ENCODE measurements around the gene PRKCA.

The PRKCA gene

GRCh38 chr17:66268247-66268927, 34.0 kb upstream of the PRKCA start:
- no peak overlapping the region for H3K27ac ChIP-seq
- TF ChIP-seq, protein P1, sequence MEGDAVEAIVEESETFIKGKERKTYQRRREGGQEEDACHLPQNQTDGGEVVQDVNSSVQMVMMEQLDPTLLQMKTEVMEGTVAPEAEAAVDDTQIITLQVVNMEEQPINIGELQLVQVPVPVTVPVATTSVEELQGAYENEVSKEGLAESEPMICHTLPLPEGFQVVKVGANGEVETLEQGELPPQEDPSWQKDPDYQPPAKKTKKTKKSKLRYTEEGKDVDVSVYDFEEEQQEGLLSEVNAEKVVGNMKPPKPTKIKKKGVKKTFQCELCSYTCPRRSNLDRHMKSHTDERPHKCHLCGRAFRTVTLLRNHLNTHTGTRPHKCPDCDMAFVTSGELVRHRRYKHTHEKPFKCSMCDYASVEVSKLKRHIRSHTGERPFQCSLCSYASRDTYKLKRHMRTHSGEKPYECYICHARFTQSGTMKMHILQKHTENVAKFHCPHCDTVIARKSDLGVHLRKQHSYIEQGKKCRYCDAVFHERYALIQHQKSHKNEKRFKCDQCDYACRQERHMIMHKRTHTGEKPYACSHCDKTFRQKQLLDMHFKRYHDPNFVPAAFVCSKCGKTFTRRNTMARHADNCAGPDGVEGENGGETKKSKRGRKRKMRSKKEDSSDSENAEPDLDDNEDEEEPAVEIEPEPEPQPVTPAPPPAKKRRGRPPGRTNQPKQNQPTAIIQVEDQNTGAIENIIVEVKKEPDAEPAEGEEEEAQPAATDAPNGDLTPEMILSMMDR (IDR thresholded peaks at IDR 0.05) = no peak
- no peak for TF ChIP-seq ZFX (IDR thresholded peaks at IDR 0.05; ENCODE audit: borderline replicate concordance)

- H3K27ac ChIP-seq = no peak overlapping the region
- TF ChIP-seq ZFX (IDR thresholded peaks at IDR 0.05; ENCODE audit: borderline replicate concordance) = no peak
- TF ChIP-seq, protein P1 (IDR thresholded peaks at IDR 0.05) = no peak
Measured at GRCh38 chr17:66270106-66270505, 32.3 kb upstream of the PRKCA start.

GRCh38 chr17:66271512-66271911, 30.9 kb upstream of the PRKCA start:
- H3K27ac ChIP-seq = no peak overlapping the region
- TF ChIP-seq, protein P1 (IDR thresholded peaks at IDR 0.05) = no peak

DNA sequence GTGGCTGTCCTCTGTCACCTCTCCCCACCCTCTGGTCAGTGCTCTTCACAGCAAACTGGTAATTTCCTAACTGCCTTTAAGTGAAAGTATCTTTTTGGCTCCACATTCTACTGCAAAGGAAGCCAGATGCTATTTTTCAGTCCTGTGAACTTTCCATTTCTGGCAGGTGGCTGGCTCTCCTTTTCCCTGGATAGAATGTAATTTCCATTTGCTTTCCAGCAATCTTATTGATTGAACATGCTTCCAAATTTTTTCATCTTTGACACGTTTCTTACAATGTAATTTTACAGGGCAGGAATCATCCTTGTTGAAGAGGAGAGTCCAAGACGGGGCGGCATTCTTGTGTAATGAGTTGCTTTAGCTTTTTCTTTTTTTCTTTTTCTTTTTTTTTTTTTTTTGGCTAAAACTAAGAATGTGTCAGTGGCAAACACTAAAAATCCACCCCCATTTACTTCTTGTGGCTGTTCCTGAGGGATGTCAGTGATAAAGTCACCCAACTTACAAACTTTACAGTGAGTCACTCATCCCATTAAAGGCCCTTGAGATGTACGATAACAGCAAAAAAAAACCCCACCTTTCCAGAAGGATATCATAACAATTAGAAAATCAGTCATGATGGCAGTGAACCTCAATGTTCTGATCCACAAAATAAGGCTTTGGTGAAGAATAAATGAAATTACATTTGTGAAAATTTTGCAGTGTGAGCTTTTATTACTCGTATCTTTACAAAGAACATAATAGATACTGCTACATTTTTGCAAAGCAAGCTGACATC, 29.4 kb upstream of the PRKCA start:
- H3K27ac ChIP-seq = no peak overlapping the region

DNA sequence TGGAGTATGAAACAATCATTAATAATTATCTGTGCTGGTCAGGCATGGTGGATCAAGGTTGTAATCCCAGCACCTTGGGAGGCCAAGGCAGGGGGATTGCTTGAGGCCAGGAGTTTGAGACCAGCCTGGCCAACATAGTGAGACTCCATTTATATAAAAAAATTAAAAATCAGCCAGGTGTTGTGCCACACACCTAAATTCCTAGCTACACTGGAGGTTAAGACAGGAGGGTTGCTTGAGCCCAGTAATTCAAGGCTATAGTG, 28.9 kb upstream of the PRKCA start:
- no peak overlapping the region for H3K27ac ChIP-seq

More for the DNA sequence above, 29.4 kb upstream of the PRKCA start:
- TF ChIP-seq, protein P1 (IDR thresholded peaks at IDR 0.05) = no peak
- no peak for TF ChIP-seq ZFX (IDR thresholded peaks at IDR 0.05; ENCODE audit: borderline replicate concordance)

DNA sequence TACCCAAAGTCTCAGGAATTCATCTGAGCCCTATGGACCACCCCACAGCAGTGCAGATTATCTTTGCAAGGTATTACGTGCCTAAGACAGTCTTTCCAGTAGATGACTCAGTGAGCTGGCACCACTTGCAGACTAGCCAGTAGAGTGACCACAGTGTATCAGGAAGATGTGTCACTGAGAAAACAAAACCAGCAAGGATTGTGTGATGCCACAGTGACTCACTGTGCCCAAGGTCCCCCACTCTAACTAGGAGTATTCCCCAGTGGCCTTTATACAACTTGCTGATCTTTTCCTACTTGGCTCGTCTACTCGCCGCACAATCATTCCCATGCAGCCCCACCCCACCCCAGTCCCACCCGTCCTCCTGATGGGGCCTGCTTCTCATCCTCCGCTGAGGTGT, 26.8 kb upstream of the PRKCA start:
- peak overlapping the region; percentile 26 for H3K27ac ChIP-seq
- TF ChIP-seq ZFX (IDR thresholded peaks at IDR 0.05; ENCODE audit: borderline replicate concordance) = no peak
- TF ChIP-seq, protein P1 (IDR thresholded peaks at IDR 0.05) = no peak

More for the DNA sequence above, 28.9 kb upstream of the PRKCA start:
- no peak for TF ChIP-seq ZFX (IDR thresholded peaks at IDR 0.05; ENCODE audit: borderline replicate concordance)
- TF ChIP-seq, protein P1 (IDR thresholded peaks at IDR 0.05) = no peak

- no peak for TF ChIP-seq ZFX (IDR thresholded peaks at IDR 0.05; ENCODE audit: borderline replicate concordance)
- TF ChIP-seq, protein P1 (IDR thresholded peaks at IDR 0.05) = no peak
- peak overlapping the region; percentile 26; the same call in 1 of the 2 replicates for H3K27ac ChIP-seq
Measured at GRCh38 chr17:66276328-66276937, 26.0 kb upstream of the PRKCA start.
